Measurements from ENCODE around the gene SLC16A2.

- no peak for TF ChIP-seq CTCF (conservative IDR thresholded peaks at IDR 0.05; ENCODE audit: low read length)
- TF ChIP-seq EZH2phosphoT487 (IDR thresholded peaks at IDR 0.05; ENCODE audit: borderline replicate concordance), result no peak
Observed at GRCh38 chrX:74426615-74427014, 5.3 kb downstream of the SLC16A2 start.

Measured in Loucy (cell line).